Stimulated activated CD4-positive, alpha-beta T cell treated with anti-CD3 and anti-CD28 coated beads, Interleukin-2, amount 100 ng/mL, for 4 hours (primary cell): ENCODE measurements around the gene BRD2.

Experiments used
- DNase-seq: peaks from one replicate; pipeline ENCODE4 v3.0.0-alpha.2; 2020; ENCODE audit warnings: low read depth

Gene BRD2

DNA sequence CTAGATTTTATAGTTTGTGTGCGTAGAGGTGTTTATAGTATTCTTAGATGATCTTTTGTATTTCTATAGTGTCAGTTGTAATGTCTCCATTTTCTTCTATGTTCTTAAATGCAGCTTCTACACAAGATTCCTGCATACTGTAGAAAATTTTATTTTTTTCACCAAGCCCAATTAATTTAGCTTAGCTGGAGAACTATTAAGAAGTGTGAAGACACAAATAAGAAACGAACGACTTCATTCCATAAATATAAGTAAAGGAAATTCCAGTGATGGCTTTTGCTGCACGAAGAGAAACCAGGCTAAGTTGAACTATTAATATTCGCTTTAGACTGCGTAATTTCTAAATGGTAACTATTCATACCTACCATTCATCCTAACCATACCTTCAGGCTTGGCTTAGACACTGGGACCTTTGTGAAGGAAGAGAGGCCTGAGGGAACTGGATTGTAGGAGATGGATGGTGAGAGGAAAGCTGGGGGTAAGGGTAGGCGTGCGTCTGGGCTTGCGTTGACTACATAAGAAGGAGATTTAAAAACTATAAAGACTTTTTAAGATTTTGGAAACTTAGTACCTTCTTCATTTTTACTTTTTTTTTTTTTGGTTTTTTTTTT lies 25.1 kb downstream of the BRD2 start:
- no peak for DNase-seq

DNA sequence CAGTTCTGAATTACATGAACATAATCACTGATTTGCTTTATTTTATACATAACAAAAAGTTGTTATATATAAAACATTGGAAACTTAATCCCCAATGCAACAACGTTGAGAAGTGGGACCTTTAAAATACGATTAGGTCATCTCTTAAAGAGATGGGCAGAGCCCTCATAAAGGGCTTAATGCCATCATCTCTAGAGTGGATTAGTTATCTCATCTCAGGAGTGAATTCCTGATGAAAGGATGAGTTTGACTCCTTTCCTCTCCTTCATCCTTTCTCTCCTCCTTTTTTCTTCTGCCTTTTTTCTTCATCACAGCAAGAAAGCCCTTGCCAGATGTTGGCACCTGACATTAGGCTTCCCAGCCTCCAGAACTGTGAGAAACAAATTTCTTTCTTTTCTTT lies 27.1 kb downstream of the BRD2 start:
- DNase-seq: no peak

DNA sequence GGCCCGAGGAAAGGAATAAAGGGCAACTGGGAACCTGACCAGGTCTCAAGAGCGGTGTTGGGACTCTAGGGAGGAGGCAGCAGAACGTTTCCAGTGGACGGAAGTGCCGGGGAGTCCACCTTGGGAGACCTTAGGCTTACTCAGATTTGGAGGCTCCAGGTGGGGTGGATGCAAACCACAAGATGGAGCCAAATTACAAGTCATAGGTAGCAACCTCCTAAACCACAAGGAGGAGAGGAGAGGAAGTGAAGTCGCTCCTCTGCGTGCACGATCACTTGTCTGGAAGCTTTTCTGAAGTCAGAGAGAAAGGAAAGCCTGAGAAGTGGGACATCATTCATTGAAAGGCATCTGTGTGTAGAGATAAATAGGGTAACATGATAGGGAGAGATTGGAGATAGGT lies 31.7 kb downstream of the BRD2 start:
- DNase-seq: no peak

DNA sequence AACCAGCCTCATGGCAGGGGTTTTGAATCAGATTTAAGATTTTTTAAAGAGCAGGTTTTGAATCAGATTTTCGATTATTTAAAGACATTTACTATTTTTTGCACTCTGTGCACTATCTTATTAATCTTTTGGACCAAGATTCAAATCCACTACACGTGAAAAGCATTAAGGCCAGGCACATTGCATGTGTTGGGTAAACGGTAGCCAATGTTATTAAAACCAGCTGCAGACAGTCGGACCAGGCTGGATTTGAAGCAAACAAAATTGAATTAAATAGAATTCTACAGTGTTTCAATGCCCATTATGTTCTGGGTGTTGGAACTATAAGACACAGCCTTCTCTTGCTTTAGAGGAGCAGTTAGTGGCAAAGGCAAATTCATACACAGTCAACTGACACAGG lies 33.3 kb downstream of the BRD2 start:
- no peak for DNase-seq

DNA sequence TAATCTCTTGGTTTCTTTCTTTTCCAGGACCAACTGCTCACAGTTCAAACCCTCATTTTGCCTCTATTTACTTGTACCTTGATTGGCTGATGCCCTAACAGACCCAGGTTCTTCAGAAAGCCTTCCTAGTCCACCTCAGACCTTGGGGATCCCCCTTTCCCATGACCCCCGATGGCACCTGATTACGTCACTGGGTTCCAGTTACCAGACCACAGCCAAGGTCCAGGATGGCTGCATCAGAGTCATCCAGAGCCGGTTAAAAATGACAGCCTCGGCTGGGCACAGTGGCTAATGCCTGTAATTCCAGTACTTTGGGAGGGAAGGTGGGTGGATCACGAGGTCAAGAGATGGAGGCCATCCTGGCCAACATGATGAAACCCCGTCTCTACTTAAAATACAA lies 36.5 kb downstream of the BRD2 start:
- DNase-seq: no peak

DNA sequence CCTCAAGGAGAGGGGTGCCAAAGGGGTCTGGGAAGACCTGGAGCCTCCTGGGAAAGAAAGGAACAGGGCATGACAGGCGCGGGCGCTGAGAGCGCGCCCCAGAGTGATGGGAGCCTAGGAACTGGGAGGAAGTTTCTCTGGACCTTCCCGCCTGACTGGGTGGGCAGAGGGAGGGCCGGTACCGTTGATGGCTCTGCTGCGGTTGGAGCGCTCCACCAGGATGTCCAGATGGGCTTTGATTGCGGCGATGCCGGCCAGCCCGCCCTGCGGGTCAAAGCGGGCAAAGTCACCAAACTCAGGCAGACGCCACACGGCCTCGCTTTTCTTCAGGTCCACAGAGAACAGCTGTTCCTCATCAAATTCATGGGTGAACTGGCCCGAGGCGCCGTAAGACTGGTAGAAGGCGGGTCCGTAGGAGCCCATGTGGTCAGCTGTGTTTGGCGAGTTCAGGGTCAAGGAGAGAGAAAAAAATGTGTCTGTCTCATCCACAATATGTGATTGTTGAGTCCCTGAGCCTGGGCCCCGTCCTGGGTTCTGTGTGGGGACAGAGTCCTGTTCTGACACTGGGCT lies 39.5 kb downstream of the BRD2 start:
- DNase-seq: no peak

DNA sequence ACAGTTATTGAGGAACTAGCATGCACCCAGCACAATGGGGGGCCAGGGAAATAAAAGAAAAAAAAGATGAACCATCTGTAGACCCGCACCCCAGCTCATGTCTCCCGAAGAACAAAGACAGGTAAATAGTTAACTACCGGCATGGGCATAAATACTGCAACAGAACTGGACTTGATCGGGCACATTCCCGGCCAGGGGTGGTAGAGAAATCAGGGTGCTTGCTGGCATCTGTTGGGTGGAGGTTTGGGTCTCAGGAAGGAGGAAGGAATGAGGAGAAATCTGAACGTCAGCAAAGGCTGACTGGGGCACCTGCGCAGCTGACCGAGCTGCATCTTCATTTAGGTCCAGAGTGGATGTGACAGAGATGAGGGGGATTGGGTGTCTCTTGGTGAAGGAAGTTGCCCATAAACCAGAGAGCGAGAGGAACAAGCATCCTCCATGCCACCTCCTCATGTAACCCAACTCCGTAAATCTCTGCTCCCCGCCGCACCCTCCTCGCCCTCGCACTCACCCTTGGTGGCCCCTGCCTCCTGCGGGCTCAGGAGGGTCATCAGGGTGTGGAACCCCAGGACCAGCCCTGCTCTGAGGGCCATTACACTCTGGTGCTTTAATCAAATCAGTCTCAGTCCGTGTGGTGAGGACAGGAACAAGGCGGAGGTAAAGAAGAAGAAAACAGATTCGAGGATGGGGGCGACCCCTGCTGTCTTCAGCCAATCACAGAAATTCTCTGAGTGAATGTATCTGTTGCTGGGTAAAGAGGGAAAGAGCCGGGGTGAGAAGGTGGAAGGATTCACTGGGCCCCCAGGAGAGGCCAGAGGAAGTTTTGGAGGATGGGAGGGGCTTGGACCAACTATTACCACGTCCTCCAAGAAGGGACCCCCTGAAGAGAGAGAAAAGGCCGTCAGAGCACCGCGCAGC lies 40.8 kb downstream of the BRD2 start, which contains the start of gene HLA-DOA:
Gene HLA-DOA, minus strand, starts transcription at position 648 of the 918 bp plus-strand sequence.
- peak; percentile 15 for DNase-seq

DNA sequence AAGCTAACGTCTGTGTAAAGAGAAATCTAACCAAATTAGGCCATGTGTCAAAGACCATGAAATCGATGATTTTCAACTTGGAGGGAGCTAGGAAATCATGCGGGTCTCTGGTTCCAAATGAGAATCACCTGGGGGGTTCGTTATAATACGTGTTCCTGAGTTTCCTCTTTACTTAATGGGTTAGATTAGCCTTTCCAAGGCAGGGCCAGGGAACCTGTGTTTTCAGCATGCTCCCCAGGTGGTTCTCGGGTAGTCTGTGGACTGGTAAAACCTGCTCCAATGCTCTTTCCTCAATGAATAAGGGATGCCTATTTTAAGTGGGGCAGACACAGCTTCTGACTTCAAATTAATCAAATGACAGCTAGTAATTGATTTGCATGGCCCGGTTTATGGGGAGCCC lies 42.0 kb downstream of the BRD2 start:
- no peak for DNase-seq

DNA sequence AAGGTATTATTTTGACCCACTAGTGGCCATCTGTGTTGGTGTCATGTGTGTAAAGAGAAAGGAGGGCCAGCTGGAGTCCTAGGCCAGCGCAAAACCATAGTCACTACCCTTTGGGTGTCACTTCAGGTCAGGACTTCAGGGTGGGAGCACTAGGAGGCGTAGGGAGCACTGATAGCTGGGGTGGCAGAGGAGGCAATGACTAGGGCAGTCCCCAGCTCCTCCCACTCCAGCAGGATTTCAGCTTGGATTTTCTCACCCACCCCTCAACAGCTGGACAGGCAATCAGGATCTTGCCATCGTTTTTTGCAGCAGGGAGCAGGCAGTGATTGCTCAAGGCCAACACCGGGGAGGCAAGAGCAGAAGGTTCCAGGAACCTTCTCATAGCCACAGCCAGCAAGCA lies 45.2 kb downstream of the BRD2 start:
- DNase-seq: no peak

DNA sequence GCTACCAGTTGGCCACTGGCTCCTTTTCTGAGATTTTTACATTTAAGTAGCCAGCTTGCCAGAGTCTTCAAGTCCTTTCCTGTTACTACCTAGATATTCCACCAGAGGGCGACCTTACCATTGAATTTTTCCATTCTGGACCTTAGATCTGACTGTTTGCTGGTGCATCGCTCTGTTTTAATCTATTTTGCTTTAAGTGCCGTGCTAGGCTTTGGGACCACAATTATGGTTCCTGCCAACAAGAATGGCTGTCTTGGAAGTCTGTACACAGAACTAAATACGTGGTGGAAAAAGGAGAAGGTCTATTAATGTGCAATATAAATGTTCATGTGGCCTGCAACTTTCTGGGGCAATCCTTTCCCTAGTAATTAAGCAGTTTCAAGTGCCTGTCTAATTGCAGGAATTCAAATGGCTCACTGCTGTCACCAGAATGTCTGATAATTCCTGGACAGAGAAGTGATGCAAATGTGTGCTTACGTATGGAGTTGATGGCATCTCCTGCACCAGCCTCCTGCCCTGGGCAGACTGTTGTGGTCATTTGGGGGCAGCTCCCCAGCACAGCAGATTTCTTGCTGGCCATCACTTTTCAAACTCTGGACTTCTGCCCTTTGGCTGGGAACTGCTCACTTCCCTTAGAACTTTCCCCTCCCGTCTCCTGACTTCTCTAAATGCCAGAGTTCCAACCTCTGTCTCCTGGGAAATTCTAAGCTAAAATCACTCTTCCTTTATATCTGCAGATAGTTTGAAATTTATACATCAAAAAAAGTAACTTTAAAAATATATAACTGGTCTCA lies 46.6 kb downstream of the BRD2 start:
- DNase-seq: peak; percentile 52

DNA sequence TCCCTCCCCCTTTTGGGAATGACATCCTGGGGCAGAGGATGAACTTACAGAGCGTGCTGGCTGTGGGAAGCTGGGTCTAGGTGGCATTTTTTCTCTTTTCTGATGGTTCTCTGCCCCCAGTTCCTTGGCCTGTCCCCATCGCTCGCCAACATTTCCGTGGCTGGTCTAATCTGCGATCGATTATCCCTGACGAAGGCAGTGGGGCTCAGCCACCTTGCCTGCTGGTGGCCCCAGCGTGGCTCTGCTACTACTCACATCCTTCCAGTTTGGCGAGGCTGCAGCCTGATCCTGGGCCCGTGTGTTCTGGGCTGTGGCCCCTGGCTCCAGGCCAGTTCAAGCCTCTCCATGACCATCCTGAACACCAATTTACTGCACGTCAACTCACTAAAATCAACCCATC lies 47.4 kb downstream of the BRD2 start:
- no peak for DNase-seq

DNA sequence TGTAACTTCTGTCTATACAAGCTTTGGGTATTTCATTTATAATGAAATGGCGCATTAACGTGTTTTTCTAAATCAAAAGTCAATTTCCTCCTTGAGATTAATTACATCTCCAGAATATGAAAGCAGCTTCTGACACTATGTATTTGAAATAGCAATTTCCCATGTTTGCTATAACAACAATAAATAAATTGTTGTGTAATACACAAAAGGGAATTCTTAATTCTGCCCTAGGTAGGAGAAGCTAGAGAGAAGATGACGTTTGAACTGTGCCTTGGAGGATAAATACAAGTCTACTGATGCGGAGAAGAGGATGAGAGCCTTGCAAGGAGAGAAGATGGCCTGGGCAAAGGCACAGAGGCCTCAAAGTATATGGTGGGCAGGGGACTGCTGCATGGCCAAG lies 48.6 kb downstream of the BRD2 start:
- no peak for DNase-seq

DNA sequence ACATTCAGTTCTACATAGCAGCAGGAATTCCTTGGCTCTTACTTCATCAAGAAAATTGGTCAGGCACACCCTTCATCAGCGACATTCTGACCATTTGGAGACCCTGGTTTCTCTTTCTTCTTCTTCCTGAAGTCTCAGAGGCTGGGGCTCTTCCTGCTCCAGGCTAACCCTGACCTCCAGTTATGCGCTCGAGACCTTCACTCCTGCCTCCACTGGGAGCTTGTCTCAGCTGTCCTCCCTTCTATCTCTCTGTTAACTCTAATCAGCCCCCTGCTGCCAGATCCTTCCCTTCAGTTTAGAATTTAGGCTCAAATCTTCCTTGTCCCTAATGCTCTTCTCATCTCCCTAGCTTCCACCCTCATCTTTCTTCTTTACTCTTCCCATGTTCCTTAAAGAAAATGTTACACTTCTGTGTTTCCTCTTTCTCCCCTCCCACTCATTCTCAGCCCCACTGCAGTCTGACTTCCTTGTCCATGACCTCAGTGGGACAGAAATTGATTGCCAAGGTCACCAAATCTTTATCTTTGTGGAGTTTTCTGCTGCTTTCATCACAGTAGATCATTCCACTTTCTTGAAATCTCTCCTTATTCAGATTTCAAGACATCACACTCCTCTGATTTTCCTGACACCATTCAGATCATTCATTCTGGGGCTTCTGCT lies 49.4 kb downstream of the BRD2 start:
- no peak for DNase-seq

DNA sequence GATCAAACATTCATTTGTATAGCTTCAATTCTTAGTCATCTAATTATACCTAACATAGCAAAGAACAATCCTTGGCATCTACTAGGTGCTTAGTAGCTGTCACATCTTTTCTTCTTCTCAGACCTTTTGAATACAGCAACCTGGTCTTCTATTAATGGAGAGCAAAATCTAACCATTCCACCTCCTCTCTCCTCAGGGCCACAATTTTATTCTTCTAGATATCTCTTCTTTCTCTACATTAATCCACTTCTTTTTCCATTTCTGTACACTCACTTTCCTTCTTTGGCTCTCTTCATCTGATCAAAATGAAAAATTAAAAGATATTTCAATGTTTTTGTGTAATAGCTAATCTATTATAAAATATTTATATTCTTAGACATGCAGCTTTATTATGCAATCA lies 50.0 kb downstream of the BRD2 start:
- no peak for DNase-seq

DNA sequence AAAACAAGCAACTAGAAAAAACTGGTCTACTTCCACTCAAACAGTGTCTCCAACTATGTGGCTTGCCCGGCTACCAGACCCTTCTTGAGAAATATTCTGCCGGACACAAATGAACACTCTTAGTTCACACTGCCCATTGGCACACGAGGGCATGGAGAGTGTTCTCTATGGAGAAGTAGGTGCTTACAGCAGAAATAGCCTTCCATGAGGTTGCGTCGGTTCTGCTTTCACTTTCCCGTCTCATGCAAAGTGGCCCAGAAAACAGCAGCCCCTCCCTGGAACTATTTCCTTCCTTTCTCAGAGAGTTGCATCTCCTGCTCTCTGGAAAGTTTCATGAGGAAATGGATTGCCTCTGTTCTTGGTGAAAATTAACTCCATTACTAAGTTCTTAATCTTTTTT lies 50.5 kb downstream of the BRD2 start:
- peak; percentile 23 for DNase-seq

DNA sequence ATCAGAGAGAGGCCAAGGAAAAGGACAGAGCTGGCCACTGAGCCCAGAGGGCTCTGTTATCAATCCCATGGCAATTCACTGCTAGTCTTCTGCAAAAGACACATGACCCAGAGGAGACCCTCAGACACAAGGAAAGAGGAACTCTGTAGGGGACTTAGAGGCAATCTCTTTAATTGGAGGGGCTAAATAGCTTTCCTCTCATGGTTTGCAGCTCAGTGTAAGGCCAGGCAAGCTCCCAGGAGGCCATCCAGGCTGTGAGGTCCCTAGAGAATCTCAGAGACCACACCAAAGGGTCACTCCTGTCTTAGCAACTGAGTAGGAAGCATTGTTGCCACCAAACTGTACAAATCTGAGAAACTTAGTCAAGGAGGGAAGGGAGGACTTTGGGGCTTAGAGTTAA lies 51.0 kb downstream of the BRD2 start:
- DNase-seq: no peak

DNA sequence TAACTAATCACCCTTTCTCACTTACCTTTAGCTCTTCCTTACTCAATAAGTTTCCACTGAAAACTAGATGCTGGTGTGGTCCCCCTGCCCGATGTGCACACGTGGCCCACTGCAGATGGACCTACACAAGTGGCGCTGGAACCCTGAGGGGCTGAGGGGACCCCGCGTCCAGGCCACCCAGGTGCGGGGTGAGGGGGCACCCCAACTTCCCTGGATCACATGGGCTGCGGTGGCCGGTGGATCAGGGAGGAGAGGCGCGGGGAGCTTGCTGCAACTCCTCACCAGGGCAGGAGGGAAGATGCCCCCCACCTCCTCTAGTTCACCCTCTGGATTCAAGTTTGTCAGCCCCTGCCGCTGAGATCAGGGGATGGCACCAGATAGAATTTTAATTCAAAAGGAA lies 53.5 kb downstream of the BRD2 start:
- DNase-seq: no peak

DNA sequence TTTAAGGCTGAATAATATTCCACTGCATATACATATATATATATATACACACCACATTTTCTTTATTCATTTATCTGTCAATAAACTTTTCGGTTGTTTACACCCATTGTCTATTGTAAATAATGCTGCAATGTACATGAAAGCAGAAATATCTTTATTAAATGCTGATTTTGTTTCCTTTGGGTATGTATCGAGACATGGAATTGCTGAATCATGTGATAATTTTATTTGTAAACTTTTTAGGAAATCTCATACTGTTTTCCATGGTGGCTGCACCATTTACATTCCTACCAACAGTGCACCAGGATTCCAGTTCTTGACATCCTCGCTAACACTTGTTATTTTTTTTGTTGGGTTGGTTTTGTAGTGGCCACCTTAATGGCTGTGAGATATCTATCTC lies 55.1 kb downstream of the BRD2 start:
- DNase-seq: no peak

DNA sequence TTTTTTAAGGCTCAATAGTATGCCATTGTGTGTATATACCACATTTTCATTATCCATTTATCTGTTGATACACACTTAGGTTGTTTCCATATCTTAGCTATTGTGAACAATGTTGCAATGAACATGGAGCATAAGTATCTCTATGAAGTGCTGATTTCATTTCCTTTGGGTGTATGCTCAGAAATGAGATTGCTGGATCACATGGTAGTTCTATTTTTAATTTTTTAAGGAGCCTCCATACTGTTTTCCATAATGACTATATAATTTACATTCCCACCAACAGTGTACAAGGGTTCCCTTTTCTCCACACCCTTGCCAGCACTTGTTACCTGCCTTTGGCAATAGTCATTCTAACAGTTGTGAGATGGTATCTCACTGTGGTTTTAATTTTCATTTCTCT lies 56.1 kb downstream of the BRD2 start:
- no peak for DNase-seq

DNA sequence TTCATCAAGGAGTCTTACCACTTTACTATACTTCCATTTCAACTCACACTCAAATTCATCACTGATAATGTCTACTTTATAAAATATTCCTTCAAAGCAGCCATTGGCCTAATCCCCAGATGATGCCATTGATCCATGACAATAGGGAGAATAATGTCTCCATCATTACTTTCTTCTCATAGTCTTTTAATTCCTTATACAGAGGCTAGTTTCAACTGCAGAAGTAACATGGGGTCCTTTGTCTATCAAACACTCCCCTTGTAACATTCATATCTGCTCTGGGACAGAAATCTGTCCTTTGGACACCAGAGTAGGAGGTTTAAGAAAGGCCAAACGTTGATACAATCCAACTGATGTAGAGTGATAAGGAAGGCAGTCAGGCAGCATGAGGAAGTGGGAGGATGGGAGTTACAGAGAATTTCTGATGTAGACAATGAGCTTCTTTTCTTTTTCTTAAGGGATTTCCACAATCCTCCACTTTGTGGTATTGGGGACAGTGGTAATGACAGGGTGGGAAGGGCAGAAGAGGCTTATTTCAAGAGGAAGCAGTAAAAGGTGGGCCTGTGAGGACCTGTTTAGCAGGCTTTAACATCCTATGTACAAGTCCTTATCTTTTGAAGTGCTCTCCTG lies 59.9 kb downstream of the BRD2 start:
- no peak for DNase-seq
